GM19043 (cell line): ENCODE data around the gene SEPHS1.
A peak's percentile ranks its signal among the peaks of the same experiment; 100 is the strongest.
"Not testable (repeated sequence)": the region's sequence is repeated elsewhere in the genome, so short reads cannot be mapped to it uniquely, and the experiment has no call there.

Experiments
- ATAC-seq: cut with Tn5 transposase; IDR thresholded peaks from one replicate; pipeline ENCODE4 v1.9.1; 2021; ENCODE audit warnings: low read depth; ENCODE audit not compliant: unreplicated experiment

Gene SEPHS1

GRCh38 chr10:13294784-13295183, 53.3 kb downstream of the SEPHS1 start:
- no peak for ATAC-seq

GRCh38 chr10:13291821-13292773, 56.0 kb downstream of the SEPHS1 start:
- ATAC-seq: no peak

GRCh38 chr10:13291061-13291460, 57.0 kb downstream of the SEPHS1 start:
- ATAC-seq: no peak

GRCh38 chr10:13284050-13284449, 64.0 kb downstream of the SEPHS1 start:
- ATAC-seq: no peak

GRCh38 chr10:13282348-13282747, 65.7 kb downstream of the SEPHS1 start:
- ATAC-seq: not testable (repeated sequence)

- no peak for ATAC-seq
These were observed 71.2 kb downstream of the SEPHS1 start for GRCh38 chr10:13276749-13277365.

- not testable (repeated sequence) for ATAC-seq
These were observed 71.9 kb downstream of the SEPHS1 start for GRCh38 chr10:13276146-13276545.

GRCh38 chr10:13272164-13272571, 75.9 kb downstream of the SEPHS1 start:
- no peak for ATAC-seq

- peak; percentile 66 for ATAC-seq
These were observed 76.4 kb downstream of the SEPHS1 start for GRCh38 chr10:13271552-13272163.

GRCh38 chr10:13270877-13271551, 77.1 kb downstream of the SEPHS1 start:
- no peak for ATAC-seq

GRCh38 chr10:13268841-13269240, 79.3 kb downstream of the SEPHS1 start:
- no peak for ATAC-seq

- no peak for ATAC-seq
These were observed 79.8 kb downstream of the SEPHS1 start for GRCh38 chr10:13268310-13268709.
